Transverse colon (tissue), 3 donors: ENCODE results near the gene ERMP1.

Source experiments
- EP300 ChIP-seq: sonication (generic); formaldehyde crosslinking; IDR thresholded peaks from one replicate; pipeline ENCODE4 v1.6.1; 2017; ENCODE audit warnings: antibody characterized with exemption, low read depth
- POLR2A ChIP-seq: fragments of 450-650 bp; IDR thresholded peaks from one replicate; pipeline ENCODE4 v1.6.1; 2016; ENCODE audit warnings: antibody characterized with exemption, mild to moderate bottlenecking, moderate library complexity
- TF ChIP-seq, protein P1 (sequence below), 5 experiments: fragments of 200-600 bp in 3 of 5; fragments of 450-650 bp in 2 of 5; sonication (generic) in 3 of 5; IDR thresholded peaks; 1 replicate in 2 of 5; 2 replicates in 3 of 5; pipeline ENCODE4 v1.5.1; 2016 to 2017; ENCODE audit warnings: antibody characterized with exemption in 5 of 5, inconsistent platforms in 3 of 5, mild to moderate bottlenecking in 2 of 5, moderate library complexity in 1 of 5

DNA sequence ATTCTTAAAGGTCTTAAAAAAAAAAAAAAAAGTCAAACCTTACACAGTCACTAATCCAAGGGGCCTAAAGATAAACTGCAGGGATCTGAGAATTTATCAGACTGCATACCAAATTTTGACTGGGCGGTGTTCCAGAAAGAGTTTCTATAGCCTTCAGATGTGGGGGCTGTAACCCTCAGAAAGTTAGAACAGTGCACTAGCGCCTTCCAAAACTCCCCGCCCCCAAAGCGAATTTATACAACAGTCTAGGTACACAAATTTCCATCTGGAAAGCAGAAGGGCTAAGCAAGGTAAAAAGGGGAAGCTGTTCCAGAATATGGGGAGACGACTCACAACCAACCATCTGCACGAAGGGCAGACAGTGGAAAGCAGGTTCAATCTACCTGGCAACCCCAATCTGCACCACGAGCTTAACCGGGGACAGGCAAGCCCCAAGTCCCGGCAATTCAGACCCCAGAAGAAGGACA lies 813 bp downstream of the ERMP1 start:
- TF ChIP-seq, protein P1, sequence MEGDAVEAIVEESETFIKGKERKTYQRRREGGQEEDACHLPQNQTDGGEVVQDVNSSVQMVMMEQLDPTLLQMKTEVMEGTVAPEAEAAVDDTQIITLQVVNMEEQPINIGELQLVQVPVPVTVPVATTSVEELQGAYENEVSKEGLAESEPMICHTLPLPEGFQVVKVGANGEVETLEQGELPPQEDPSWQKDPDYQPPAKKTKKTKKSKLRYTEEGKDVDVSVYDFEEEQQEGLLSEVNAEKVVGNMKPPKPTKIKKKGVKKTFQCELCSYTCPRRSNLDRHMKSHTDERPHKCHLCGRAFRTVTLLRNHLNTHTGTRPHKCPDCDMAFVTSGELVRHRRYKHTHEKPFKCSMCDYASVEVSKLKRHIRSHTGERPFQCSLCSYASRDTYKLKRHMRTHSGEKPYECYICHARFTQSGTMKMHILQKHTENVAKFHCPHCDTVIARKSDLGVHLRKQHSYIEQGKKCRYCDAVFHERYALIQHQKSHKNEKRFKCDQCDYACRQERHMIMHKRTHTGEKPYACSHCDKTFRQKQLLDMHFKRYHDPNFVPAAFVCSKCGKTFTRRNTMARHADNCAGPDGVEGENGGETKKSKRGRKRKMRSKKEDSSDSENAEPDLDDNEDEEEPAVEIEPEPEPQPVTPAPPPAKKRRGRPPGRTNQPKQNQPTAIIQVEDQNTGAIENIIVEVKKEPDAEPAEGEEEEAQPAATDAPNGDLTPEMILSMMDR (IDR thresholded peaks at IDR 0.05), result no peak
- TF ChIP-seq POLR2A, result no peak
- no peak for TF ChIP-seq EP300
